Uterus (tissue), 4 donors: Measurements from ENCODE around the gene PWWP2B. TPM values are rescaled to one million over a fixed set of nuclear protein-coding genes. Genes with fewer than 3 reads are reported as not detected.

Experiments
- DNase-seq, 2 donors: peaks; one replicate each; pipeline ENCODE4 v3.0.0-alpha.2; 2019 to 2020
- H3K27ac ChIP-seq, 2 donors: fragments of 200-600 bp; sonication (generic); 1 replicate in 1 of 2; 2 replicates in 1 of 2; pipeline ENCODE4 v1.5.1; 2016 to 2018
- H3K27me3 ChIP-seq, 2 donors: fragments of 200-600 bp; sonication (generic); one replicate each; pipeline ENCODE4 v1.5.1; 2018 to 2019; ENCODE audit warnings: control low read depth in 1 of 2
- H3K36me3 ChIP-seq, 2 donors: fragments of 200-600 bp; sonication (generic); one replicate each; pipeline ENCODE4 v1.5.1; 2019; ENCODE audit warnings: control low read depth in 1 of 2
- H3K4me1 ChIP-seq, 2 donors: fragments of 200-600 bp; sonication (generic); one replicate each; pipeline ENCODE4 v1.5.1; 2018 to 2019; ENCODE audit warnings: control low read depth in 1 of 2
- H3K4me3 ChIP-seq, 2 donors: fragments of 200-600 bp; sonication (generic); 1 replicate in 1 of 2; 2 replicates in 1 of 2; pipeline ENCODE4 v1.5.1; 2018 to 2019; ENCODE audit warnings: mild to moderate bottlenecking in 1 of 2
- H3K9me3 ChIP-seq, 2 donors: fragments of 200-600 bp; sonication (generic); one replicate each; pipeline ENCODE4 v1.5.1; 2019; ENCODE audit warnings: control low read depth in 1 of 2
- POLR2A ChIP-seq, 2 donors: fragments of 450-650 bp; IDR thresholded peaks; one replicate each; pipeline ENCODE4 v1.6.1; 2016; ENCODE audit warnings: antibody characterized with exemption in 2 of 2, mild to moderate bottlenecking in 1 of 2, moderate library complexity in 1 of 2
- intact Hi-C: fragments of 100-400 bp; cut with DNase I; formaldehyde crosslinking; loops from one replicate; pipeline ENCODE4 v1.15.1; 2023; ENCODE audit warnings: low total_unique reads
- total RNA-seq, 4 donors: library from RNA; depleted of rRNA in 3 of 4; stranded (reverse); fragments of >200 nt in 3 of 4; gene quantifications; one replicate each; pipeline versions ENCODE4 v1.1.0 to v1.2.4, GENCODE V29; 2014 to 2023
- TF ChIP-seq, protein P1 (sequence below), 4 experiments: fragments of 200-600 bp in 2 of 4; fragments of 450-650 bp in 2 of 4; sonication (generic) in 2 of 4; IDR thresholded peaks; one replicate each; pipeline ENCODE4 v1.5.1; 2016 to 2019; ENCODE audit warnings: antibody characterized with exemption in 4 of 4, mild to moderate bottlenecking in 2 of 4, moderate library complexity in 1 of 4
- donor health status: DM: yes; HTN: yes; CAD: no.

PWWP2B gene
- total RNA-seq, 4 donors from 2014 or later: 0.29 to 27.6 (median 8.3) TPM

DNA sequence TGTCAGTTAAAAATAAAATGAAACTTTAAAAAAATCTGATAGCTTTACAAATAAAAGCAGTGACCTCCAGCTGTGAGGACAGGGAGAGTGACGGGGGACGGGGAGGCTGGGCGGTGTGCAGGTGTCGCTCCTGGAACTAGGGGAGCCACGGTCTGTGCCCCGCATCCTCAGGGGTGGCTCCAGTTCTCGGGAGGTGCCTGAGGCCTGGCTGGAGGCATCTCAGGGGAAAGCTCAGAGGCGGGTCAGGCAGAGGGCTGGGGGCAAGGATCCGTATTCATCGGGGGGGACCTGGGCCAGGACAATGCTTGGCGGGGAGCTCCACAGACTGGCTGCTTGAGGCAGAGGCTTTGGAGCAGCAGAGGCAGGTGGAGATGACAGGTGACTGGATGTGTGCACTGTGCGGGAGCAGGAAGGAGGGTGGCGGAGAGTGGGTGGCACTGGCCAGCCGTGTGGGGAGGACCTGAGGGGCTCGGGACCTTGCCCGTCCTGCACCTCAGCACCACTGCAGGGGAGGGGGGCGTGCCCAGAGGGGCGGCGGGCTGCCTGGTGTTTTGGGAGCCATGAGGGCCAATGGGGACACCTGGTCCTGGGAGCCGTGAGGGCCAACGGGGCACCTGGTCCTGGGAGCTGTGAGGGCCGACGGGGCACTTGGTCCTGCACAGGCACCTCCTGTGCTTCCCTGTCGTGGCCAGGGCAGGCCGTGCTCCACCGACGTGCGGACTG lies 13.2 kb downstream of the PWWP2B start:
- Histone ChIP-seq H3K4me3 (no peak overlapping the region), H3K9me3 (no peaks in the 10 kb centered on the region), H3K36me3 (no peaks in the 10 kb centered on the region), H3K27me3 (no peaks in the 10 kb centered on the region), H3K27ac (peak overlapping the region in 1 of 2 donors; percentile 89), H3K4me1 (peaks cover 0 to 29% of the 10 kb centered on the region in 2 donors)
- DNase-seq: no peak
- no peak for TF ChIP-seq POLR2A (IDR thresholded peaks at IDR 0.05)
- intact Hi-C loops: no loop called here

DNA sequence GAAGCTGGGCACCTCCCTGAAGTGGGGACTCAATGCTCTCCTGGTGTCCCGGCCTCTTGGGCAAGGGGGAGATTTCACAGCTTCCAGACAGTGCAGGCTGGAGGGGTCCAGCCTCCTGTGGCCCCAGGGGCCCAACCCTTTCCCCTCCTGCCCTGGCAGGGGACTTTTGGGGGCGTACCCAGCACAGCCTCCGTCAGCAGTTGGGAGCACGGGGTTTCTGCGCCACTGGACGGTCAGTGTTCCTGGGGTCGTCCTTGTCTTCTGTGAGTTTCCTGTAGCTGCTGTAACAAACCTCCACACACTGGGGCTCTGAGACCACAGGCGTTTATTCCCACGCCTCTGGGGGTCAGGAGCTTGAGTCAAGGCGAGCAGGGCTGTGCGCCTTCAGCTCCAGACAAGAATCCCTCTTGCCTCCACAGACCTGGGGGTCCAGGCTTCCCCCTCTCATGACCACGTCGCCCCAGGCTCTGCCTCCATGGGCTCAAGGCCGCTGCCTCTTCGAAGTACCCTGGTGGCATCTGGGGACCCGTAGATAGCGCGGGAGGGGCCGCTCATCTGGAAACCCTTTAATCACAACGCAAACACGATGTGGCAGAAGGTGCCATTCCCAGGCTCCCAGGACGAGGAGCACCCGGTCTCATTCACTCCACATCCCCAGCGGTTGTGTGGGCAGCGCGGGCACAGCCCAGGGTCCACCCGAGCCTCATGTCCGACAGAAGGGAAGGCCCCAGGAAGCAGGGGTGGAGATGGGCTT lies 14.0 kb downstream of the PWWP2B start:
- Histone ChIP-seq H3K4me1 (peaks cover 0 to 29% of the 10 kb centered on the region in 2 donors), H3K36me3 (no peaks in the 10 kb centered on the region), H3K27ac (peak overlapping the region; percentile 83 to 89), H3K4me3 (peak overlapping the region in 1 of 2 donors; percentile 11), H3K27me3 (no peaks in the 10 kb centered on the region), H3K9me3 (no peaks in the 10 kb centered on the region)
- no peak for DNase-seq
- TF ChIP-seq, protein P1, sequence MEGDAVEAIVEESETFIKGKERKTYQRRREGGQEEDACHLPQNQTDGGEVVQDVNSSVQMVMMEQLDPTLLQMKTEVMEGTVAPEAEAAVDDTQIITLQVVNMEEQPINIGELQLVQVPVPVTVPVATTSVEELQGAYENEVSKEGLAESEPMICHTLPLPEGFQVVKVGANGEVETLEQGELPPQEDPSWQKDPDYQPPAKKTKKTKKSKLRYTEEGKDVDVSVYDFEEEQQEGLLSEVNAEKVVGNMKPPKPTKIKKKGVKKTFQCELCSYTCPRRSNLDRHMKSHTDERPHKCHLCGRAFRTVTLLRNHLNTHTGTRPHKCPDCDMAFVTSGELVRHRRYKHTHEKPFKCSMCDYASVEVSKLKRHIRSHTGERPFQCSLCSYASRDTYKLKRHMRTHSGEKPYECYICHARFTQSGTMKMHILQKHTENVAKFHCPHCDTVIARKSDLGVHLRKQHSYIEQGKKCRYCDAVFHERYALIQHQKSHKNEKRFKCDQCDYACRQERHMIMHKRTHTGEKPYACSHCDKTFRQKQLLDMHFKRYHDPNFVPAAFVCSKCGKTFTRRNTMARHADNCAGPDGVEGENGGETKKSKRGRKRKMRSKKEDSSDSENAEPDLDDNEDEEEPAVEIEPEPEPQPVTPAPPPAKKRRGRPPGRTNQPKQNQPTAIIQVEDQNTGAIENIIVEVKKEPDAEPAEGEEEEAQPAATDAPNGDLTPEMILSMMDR (IDR thresholded peaks at IDR 0.05): no peak
- no peak for TF ChIP-seq POLR2A (IDR thresholded peaks at IDR 0.05)
- intact Hi-C loops: no loop called here

DNA sequence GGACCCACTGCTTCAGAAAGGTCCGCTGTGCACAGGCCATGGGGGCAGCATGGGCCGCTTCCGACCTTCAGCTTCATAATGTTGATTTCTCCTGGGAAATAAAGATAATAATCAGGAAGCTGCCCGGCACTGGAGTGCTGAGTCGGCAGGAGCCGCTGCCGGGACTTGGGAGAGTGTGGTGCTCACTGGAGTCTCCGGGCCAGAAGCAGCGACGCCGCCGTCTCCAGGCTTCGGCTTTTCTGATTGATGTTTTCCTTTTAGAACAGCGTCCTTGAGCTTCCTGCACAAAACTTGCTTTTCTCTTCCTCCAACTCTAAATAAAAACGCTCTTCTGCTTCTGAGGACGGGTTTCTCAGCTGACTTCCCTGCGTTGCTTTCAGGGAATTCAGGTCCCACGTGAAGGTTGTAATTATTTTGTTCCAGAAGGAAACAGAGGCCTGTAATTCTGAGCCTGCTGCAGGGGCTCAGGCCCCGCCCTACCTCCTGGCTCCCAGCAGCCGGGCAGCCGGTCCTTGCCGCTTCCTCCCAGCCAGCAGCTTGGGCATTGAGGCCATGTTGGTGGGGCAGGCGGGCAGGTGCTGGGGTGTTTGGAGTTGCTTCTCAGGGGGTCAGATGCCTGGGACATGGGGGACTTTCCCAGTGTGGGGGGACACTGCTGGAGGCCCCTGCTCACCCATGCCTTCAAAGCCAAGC lies 14.7 kb downstream of the PWWP2B start:
- peak overlapping the region; percentile 83 to 89 for H3K27ac ChIP-seq
- intact Hi-C loops: no loop called here
- TF ChIP-seq, protein P1 (IDR thresholded peaks at IDR 0.05): peak in 2 of 4 experiments; percentile 4 to 7
- TF ChIP-seq POLR2A (IDR thresholded peaks at IDR 0.05): peak in 1 of 2 donors; percentile 20
- H3K4me1 ChIP-seq: peaks cover 0 to 29% of the 10 kb centered on the region in 2 donors
- H3K27me3 ChIP-seq: no peaks in the 10 kb centered on the region
- peak overlapping the region in 1 of 2 donors; percentile 11 for H3K4me3 ChIP-seq
- no peak for DNase-seq
- H3K36me3 ChIP-seq: no peaks in the 10 kb centered on the region
- H3K9me3 ChIP-seq: no peaks in the 10 kb centered on the region

DNA sequence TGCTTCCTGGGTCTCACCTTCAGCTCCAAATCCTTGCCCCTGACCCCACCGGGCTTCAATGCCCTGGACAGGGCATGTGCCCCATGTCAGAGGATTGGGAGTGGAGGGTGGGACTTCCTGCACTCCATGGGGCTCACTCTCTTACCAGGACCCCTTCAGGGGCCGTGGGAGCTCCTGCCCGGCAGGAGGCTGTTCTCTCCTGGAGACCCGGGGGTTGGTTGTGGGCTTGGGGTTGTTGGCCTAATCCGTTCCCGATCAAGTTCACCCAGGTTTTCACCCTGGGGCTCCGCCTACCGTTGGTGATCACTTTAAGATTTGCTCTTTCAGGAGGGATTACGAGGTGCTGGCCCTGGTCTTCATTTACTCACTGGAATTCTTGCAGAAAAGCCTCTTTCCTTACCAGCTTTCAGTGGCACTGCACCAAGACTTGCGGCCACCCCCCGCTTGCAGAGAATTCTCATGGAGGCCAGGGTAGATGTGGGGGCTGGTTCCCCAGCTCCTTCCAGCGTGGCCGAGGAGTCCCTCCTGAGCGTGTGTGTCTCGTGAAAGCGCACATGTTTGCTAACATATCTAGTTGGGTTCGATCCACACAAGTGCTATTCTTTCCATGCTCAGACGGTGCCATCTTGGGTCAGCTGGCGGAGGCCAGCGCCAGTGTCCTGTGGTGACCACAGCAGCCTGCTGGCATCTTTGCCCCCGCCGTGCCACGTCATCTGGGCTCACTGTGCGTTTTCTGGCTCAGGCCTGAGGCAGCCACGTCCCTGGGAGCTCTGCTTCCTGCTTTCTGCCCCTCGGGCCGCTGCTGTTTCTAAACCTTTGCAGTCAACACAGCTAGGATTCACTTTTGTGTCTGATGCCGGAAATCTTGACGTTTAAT lies 15.6 kb downstream of the PWWP2B start:
- Histone ChIP-seq H3K4me1 (peaks cover 0 to 22% of the 10 kb centered on the region in 2 donors), H3K27me3 (no peaks in the 10 kb centered on the region), H3K4me3 (no peak overlapping the region), H3K36me3 (no peaks in the 10 kb centered on the region), H3K27ac (peak overlapping the region; percentile 83 to 89), H3K9me3 (no peaks in the 10 kb centered on the region)
- TF ChIP-seq, protein P1 (IDR thresholded peaks at IDR 0.05): no peak
- no peak for TF ChIP-seq POLR2A (IDR thresholded peaks at IDR 0.05)
- intact Hi-C loops: no loop called here
- no peak for DNase-seq
